Activated naive CD4-positive, alpha-beta T cell treated with anti-CD3 and anti-CD28 coated beads, Interleukin-2, amount 50 U/mL, for 72 hours (primary cell): ENCODE measurements around the gene HOXC11. TPM values are rescaled to one million over a fixed set of nuclear protein-coding genes. Genes with fewer than 3 reads are reported as not detected.

Source experiments
- ATAC-seq, 2 donors: fragments of 150-1000 bp; cut with Tn5 transposase; 2 replicates each; pipeline ENCODE4 v1.10.0; 2021; ENCODE audit warnings: mild to moderate bottlenecking in 2 of 2, moderate library complexity in 2 of 2
- DNase-seq, 2 donors: peaks; one replicate each; pipeline ENCODE4 v3.0.0; 2021 to 2022; ENCODE audit warnings: low spot score in 2 of 2
- H3K27ac Mint-ChIP-seq, 2 donors: one replicate each; pipeline ENCODE4 v1.8.0; 2022; ENCODE audit warnings: mild to moderate bottlenecking in 2 of 2, mixed read lengths in 2 of 2
- H3K36me3 Mint-ChIP-seq, 2 donors: one replicate each; pipeline ENCODE4 v1.8.0; 2022; ENCODE audit warnings: mixed read lengths in 2 of 2
- H3K9me3 Mint-ChIP-seq, 2 donors: one replicate each; pipeline ENCODE4 v1.8.0; 2022; ENCODE audit warnings: mixed read lengths in 2 of 2
- total RNA-seq, 2 donors: library from RNA; stranded (reverse); gene quantifications; one replicate each; pipeline ENCODE4 v1.2.3, GENCODE V29; 2022

Gene HOXC11
- total RNA-seq, 2 donors from 2014 or later: not detected

DNA sequence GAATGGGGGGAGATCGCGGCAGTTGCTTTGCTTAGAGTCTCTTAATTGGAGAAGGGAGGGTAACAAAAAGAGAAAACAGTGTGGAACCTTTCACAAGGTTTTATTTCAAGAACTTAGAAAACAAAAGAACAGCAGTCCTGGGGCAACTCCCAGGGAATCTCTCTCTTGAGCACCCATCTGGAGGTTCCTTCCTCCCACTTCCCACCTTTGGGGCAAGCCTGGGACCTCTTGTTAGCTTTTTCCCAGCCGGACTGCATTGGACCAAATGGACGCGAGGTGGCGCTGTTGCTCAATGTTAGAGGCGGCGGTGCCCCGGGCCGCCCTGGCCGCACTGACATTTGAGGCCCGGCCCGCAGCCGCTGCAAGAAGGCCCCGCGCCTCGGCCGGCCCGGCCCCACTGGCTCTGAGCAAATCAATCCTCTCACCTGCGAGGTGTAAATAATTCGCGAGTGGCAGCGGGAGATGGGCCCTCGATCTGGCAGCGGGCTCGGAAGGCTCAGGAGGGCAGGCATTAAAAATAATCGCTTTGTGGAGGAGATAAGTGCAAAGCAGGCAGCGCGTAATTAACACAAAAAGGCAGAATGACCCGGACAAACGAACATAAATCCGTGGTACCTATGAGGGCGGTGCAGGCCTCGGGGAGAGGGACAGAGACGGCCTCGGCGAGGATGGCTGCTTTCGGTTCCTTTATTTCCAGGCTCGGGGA lies 33.1 kb downstream of the HOXC11 start:
- DNase-seq (peak; percentile 79 to 93), ATAC-seq (peak; percentile 80 to 93)
- H3K9me3 Mint-ChIP-seq: no peaks in the 10 kb centered on the region
- H3K27ac Mint-ChIP-seq: peak overlapping the region in 1 of 2 donors; percentile 60
- peaks cover 0 to 9% of the 10 kb centered on the region in 2 donors for H3K36me3 Mint-ChIP-seq

DNA sequence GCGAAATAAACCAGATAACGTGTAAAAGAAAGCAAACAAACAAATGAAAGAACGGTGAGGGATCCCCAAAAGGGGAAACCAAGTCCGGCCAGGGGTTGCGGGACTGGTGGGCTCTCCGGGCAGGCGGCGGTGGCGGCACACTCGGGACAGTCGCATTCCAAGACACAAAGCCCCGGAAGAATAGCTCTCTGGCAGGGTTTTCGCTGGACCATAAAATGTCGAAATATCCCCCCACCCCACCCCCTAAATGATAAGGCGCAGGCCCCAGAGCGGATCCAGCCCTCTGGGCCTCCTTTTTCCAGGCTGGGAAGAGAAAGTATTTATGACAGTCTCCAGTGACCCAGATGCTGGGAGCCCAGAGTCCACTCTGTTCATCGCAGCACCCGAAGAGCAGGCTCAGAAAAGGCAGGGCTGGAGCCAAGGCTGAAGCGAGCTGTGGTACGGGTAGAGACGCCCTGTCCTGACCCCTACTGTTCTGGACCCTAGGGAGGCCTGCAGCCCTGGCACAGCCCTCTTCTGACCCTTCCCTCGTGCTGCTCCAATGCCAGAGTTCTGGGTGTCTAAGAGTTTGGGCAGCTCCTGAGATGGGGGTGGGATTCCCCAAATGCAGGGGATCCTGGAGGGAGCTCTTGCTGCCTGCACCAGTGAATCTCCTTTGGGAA lies 33.8 kb downstream of the HOXC11 start:
- H3K27ac Mint-ChIP-seq: peak overlapping the region in 1 of 2 donors; percentile 60
- ATAC-seq: no peak
- H3K9me3 Mint-ChIP-seq: no peaks in the 10 kb centered on the region
- H3K36me3 Mint-ChIP-seq: peaks cover 0 to 9% of the 10 kb centered on the region in 2 donors
- no peak for DNase-seq

DNA sequence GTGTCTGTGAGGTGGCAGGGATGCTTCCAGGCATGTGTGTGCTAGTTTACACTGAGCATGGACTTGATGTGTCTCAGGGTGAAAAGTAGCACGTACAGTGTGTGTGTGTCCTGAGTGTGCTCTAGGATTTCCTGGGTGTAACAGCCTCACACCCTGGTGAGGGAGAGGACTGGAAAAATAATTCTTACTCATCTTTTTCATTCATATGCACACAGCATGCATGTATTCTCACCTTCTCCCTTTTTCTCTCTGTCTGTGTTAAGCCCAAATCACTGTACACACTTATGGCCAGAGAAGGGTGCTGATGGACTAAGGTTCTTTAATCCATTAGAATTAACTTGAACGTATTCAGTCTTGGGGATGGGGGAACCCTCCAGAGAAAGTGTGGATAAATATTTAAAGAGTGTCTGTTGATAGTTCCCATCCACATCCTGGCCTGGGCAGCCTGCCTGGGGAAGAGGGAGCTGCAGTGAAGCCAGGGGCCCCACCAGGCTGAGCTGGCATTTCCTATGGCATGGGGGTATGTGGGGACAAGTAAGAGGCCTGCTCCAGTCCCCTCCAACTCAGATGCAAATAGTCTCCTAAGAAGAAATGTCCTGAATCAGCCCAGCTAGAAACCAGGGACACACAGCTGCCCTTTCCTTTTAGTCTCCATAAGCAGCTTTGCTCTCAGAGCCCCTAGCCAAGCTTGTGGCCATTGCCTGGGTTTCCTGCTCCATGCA lies 34.8 kb downstream of the HOXC11 start:
- no peak for ATAC-seq
- no peak overlapping the region for H3K27ac Mint-ChIP-seq
- no peak for DNase-seq
- peaks cover 0 to 5% of the 10 kb centered on the region in 2 donors for H3K36me3 Mint-ChIP-seq
- H3K9me3 Mint-ChIP-seq: no peaks in the 10 kb centered on the region

DNA sequence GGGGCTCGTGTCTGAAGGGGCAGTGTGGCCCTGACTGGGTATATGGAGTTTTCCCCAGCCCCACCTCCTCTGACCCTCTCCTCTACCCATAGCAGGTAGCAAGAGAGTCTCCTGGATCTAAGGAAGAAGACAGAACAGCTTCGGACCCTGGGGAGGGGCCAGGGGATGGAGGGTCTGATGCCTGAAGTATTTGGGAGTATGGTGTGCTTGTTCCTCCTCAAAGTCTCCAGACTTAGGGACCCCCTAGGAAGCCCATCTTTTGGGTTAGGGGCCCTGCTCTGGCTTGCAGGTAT lies 35.3 kb downstream of the HOXC11 start:
- ATAC-seq: no peak

DNA sequence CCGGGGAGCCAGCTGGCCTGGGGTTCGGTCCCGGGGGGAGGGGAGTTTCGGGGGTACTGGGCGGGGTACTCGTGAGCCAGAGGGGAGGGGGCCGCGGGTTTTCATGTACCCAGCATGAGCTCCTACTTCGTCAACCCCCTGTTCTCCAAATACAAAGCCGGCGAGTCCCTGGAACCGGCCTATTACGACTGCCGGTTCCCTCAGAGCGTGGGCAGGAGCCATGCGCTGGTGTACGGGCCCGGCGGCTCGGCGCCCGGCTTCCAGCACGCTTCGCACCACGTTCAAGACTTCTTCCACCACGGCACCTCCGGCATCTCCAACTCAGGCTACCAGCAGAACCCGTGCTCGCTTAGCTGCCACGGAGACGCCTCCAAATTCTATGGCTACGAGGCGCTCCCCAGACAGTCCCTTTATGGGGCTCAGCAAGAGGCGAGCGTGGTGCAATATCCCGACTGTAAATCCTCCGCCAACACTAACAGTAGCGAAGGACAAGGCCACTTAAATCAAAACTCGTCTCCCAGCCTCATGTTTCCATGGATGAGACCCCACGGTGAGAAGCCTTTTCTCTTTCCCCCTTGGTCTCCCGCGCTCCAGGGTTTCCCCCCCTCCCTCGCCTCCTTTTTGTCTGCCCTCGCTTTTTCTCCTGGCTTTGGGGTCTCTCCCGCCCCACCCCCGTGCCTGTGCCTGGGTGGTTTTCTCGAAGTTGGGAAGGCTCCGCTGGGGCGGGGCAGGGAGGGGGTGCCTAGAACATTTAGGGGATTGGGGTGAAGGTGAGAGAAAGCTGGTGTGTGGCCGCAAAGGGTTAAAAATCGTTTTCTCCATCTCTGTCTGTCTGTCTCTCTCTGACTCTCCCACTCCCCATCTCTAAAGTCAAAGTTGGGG lies 36.5 kb downstream of the HOXC11 start:
- ATAC-seq: peak in 1 of 2 donors; percentile 39
- no peaks in the 10 kb centered on the region for H3K9me3 Mint-ChIP-seq
- no peak for DNase-seq
- H3K27ac Mint-ChIP-seq: no peak overlapping the region
- peaks cover 0 to 5% of the 10 kb centered on the region in 2 donors for H3K36me3 Mint-ChIP-seq

More for the DNA sequence above, 35.3 kb downstream of the HOXC11 start:
- Mint-ChIP-seq H3K36me3 (peaks cover 0 to 5% of the 10 kb centered on the region in 2 donors), H3K9me3 (no peaks in the 10 kb centered on the region), H3K27ac (no peak overlapping the region)
- DNase-seq: no peak

DNA sequence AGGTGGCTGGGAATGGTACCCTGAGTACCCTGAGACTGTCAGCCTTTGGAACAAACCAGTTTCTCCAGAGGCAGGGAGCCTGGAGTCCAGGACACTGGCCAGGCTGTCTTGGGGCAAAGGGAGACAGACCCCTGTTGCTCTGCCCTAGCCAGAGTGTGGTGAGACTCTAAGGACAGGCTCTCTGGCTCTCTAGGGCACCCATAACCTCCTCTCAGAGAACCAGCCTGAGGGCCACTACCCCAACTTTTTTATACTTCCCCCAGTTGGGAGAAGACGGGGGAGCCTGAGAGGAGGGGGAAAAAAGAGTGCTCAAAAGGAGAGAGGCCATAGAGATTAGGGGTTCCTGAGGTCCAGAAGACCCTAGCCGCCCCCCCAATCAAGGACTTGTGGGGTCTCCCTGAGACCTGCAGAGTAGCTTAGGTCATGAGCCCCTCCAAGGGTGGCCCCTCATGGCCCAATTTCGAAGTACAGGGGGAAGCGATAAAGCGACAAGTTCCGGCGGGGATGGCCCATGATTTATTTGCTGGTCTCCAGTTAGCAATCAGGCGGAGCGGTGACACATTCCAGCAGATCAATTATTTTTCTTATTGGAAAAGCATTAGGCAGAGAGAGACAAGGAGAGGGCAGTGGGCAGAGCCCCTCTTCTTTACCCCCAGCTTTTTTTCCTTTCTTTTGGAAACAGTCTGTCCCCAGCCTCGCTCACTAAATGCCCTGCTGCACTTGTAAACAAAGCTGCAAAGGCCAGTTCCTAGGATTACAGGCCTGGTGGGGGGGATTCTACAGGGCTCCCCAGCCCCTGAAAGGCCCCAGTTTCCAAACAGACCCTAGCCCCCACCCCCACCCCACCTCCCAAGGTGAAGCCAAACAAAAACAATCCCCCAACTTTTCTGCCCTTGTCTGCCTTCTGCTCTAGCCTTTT lies 37.4 kb downstream of the HOXC11 start:
- ATAC-seq: no peak
- H3K9me3 Mint-ChIP-seq: no peaks in the 10 kb centered on the region
- no peak for DNase-seq
- no peak overlapping the region for H3K27ac Mint-ChIP-seq
- peaks cover 5 to 7% of the 10 kb centered on the region in 2 donors for H3K36me3 Mint-ChIP-seq

DNA sequence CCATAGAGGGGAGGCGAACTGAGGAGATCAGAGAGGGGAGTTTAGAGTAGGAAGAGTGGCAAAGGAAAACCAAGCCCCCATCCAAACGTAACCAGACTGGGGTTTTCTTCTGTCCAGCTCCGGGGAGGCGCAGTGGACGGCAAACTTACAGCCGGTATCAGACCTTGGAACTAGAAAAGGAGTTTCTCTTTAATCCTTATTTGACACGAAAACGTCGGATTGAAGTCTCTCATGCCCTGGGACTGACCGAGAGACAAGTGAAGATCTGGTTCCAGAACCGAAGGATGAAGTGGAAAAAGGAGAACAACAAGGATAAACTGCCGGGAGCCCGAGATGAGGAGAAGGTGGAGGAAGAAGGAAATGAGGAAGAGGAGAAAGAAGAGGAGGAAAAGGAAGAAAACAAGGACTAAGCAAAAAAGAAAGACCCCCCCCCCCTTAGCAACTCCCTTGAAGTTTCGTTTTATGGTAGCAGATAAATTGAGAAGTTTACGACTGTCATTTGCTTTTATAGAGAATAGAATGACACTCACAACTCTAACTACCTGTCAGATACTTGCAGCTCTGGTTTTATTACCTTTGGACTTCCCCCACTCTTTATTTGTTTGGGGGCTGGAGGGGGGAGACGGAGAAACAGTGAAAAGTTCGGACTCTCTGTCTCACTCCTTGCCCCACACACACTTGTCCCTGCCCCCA lies 38.2 kb downstream of the HOXC11 start:
- ATAC-seq (no peak), DNase-seq (no peak)
- peaks cover 3 to 7% of the 10 kb centered on the region in 2 donors for H3K36me3 Mint-ChIP-seq
- no peak overlapping the region for H3K27ac Mint-ChIP-seq
- H3K9me3 Mint-ChIP-seq: no peaks in the 10 kb centered on the region

DNA sequence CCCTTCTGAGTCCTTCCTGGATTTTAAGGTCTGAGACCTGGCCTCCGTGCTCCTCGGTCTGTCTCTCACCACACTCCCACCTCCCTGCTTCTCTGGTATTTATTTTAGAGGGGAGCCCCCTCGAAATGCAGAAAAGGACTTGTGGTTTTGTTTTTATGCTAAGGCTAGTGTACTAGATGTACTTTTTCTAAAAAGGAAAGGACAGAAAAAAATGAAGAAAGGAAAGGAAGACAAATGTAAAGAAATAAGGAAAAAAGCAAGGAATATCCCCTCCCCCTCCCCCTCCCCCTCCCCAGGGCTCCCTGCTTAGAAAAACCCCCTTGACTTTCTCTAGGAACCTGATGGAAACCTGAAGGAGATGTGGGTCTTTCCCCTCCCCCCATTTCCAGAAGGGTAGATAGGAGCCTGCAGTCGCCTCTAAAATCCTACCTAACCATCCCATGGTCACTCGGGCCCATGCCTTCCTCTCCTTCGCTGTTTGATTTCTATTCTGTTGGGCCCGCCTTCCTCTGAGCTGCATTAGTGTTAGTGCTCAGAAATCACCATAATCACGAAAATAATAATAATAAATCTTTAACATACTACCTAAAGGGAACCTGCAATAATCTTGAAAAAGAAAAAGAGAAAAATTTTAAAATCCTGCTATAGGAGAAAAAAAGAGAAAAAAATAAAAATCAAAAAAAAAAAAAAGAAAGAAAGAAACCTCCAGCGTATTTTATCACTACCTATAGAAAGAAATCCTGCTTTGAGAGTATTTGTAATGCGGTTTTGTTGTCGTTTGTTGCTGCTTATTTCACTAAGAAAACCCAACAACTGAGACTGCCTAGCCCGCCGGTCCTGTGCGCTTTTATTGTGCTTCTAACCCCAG lies 39.0 kb downstream of the HOXC11 start:
- H3K36me3 Mint-ChIP-seq: peaks cover 0 to 7% of the 10 kb centered on the region in 2 donors
- no peak overlapping the region for H3K27ac Mint-ChIP-seq
- ATAC-seq (no peak), DNase-seq (no peak)
- no peaks in the 10 kb centered on the region for H3K9me3 Mint-ChIP-seq

DNA sequence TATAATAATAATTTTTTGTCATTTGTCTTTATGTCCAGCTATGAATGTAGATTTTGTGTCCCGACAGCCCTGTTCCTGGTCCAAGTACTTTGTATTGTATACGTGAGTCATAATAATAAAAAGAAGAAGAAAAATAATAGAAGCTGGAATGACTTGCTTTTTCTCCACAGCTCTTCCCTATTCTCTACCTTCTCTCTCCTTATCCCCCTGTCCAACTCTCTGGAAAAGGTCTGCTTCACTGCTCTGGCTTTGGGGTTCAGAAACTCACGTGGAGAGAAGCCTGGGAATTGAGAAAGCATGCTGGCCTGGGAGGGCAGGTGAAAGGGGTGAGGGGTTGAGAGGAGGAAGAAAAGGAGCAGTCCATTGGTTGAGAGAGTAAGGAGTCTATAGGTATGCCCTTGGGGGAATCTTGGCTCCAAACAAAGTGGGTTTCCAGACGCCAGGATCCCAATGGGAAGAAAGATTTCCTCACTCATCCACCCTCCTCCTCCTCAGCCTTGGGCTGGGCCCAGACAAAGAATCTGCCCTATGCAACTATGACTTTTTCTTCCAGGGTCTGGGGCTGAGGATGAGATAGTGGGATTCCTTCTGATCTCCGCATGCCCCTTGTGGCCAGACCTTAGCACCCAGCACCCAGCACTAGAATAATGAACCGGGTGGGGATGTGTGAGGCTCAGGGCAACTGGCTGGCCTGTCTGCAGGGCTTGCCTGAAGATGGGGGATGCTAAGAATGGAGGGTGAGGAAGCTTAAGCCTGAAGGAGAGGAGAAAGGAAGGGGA lies 39.9 kb downstream of the HOXC11 start:
- no peak for ATAC-seq
- H3K27ac Mint-ChIP-seq: no peak overlapping the region
- H3K36me3 Mint-ChIP-seq: peaks cover 0 to 7% of the 10 kb centered on the region in 2 donors
- no peaks in the 10 kb centered on the region for H3K9me3 Mint-ChIP-seq
- DNase-seq: no peak

DNA sequence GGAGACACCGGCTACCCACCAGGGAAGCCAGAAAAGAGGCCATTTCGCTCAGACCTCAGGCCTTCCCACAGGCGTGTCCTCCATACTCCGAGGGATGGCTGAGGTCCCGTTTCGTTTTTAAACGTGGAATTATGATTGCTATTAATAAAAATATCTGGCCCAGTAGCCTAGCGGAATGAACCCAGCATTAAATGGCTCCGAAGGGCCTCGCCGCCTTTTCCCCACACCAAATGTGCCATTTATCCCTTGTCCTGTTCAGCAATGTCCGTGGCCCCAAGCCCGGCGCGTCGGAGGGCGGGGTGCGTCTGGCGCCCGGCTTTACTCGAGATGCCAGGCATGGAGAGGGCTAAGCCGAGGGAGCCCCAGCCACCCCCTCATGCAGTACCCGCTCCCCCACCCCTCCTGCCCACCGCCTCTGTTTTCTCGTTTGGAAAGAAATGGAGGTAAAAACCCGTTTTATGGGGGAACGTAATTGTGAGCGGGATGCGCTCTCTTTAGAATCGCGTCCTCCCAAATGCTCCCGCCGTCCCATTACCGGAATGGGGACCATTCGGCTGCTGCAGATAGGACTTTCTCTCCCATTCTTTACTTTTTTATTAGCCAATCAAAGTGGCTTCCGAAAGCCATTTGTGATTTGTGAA lies 41.6 kb downstream of the HOXC11 start:
- DNase-seq (no peak), ATAC-seq (no peak)
- Mint-ChIP-seq H3K27ac (no peak overlapping the region), H3K9me3 (no peaks in the 10 kb centered on the region), H3K36me3 (peaks cover 0 to 7% of the 10 kb centered on the region in 2 donors)

DNA sequence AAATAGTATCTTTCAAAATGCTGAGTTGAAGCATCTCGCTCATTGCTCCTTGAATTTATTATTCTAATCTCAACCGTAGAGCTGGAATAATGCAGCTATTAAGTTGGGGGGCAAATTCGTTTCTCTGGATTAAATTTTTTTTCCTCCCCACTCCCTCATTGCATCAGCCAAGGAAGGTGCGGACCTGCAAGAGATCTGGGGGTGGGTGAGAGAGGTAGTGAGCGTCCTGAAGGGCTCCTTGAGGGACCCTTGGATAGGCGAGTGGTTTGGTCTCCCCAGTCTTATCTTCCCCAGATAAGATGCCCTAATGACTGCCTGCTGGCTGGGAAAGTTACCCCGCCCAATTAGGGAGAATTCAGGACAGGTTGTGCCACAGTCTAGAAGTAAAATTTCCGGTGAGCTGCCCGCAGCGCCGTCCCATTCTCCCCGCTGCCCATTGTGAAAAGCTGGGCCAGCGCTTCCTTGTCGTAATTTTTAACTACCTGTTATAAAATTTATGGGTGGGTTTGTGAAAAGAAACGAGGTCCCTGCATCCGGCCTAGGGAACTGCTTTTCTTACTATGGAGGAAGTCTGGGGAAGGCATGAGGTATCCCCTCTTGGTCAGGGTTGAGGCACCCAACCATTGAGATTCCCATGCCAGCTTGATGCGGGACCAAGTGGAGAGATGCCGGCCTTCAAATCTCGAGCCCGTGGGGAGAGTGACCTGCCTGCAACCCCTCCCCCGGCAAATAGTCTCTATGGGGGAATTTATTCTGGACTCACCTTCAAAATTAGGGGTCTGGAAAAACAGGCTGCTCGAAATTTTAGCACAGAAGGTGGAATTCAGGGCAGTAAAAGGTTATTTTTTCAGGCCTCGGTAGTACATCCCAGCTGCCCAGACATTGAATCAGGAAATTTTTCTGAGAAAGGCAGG lies 42.3 kb downstream of the HOXC11 start:
- no peak for ATAC-seq
- no peak for DNase-seq
- no peaks in the 10 kb centered on the region for H3K9me3 Mint-ChIP-seq
- H3K27ac Mint-ChIP-seq: no peak overlapping the region
- peaks cover 0 to 7% of the 10 kb centered on the region in 2 donors for H3K36me3 Mint-ChIP-seq

DNA sequence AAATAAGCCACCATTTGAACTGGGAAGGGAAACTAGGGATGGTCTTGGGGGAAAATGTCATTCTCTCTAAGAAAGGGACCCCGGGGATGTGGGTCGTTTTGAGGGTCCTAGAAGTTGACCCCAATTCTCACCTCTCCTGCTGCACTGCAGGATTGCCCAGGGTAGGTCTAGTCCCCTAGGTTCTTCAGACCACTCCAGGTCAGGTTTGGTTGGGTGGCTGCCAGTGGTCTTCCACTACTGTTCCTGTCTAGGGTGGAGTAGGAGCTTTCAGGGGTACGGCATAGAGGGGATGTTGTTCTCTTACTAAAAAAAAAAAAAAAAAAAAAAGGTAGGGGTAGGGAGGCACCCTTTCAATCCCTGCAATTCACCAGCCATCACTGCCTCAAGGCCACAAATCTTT lies 43.1 kb downstream of the HOXC11 start:
- no peak overlapping the region for H3K27ac Mint-ChIP-seq
- DNase-seq (no peak), ATAC-seq (no peak)
- H3K9me3 Mint-ChIP-seq: no peaks in the 10 kb centered on the region
- H3K36me3 Mint-ChIP-seq: peaks cover 0 to 7% of the 10 kb centered on the region in 2 donors
